ENCODE data around the gene STKLD1. TPM values are rescaled to one million over a fixed set of nuclear protein-coding genes. Genes with fewer than 3 reads are reported as not detected.

The STKLD1 gene
- total RNA-seq, 2 experiments from 2014 or later, result 0.40 to 0.82 TPM

DNA sequence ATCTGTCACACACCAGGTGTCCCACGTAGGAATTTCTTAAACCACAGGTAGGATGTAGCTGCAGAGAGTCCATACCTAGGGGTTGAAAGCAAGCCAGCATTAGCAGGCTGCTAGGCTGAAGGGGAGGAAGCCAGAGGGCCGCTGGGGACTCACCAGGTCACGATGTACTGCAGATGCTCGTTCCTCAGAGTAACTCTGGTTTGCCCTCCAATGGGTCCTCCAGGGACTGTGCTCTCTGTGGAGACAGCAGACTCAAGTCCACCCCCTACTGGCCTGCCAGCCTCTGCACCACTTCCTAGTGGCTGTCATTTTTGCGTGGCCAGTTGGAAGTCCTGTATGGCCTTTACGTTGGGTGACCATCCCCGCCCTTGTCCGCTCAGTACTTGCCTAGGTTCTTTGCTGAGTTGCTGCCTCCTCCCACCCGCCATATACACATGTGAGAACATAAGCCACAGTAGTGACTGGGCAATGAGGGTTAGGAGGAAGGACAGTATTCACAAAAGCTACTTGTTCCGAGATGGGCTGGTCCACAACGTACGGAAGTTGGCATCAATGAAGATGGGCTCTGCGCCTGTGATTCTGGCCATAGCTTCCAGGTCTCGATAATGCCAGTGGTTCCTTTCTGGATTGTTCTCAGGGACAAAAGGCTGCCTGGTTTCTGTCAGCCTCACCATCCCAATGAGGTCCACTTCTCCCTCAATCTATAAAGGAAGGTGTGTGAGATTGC lies 24.1 kb upstream of the STKLD1 start:
- Mint-ChIP-seq H3K27ac (peak overlapping the region; percentile 13), H3K27me3 (no peaks in the 10 kb centered on the region), H3K36me3 (ENCODE audit: low read depth) (peaks cover 56% of the 10 kb centered on the region), H3K4me1 (peaks cover 35% of the 10 kb centered on the region), H3K9me3 (ENCODE audit: low read depth) (no peaks in the 10 kb centered on the region), H3K4me3 (no peak overlapping the region)
- CTCF ChIA-PET, result interaction anchor here (3.2 kb wide), 1 partner anchor 21 kb away, joined by 27 read pairs; no protein-coding TSS in a partner anchor
- ATAC-seq, result peak; percentile 31
- POLR2A ChIA-PET, result interaction anchor here (13.3 kb wide), 1 partner anchor 19 kb away, joined by 287 read pairs; no protein-coding TSS in a partner anchor
- intact Hi-C loops (cut with DNase I, micrococcal nuclease), result loop anchor here in 1 of 2 experiments (10.0 kb wide), 1 partner anchor 713 kb away; the partner anchor contains the start of gene BRD3
- peak; percentile 73 for DNase-seq

DNA sequence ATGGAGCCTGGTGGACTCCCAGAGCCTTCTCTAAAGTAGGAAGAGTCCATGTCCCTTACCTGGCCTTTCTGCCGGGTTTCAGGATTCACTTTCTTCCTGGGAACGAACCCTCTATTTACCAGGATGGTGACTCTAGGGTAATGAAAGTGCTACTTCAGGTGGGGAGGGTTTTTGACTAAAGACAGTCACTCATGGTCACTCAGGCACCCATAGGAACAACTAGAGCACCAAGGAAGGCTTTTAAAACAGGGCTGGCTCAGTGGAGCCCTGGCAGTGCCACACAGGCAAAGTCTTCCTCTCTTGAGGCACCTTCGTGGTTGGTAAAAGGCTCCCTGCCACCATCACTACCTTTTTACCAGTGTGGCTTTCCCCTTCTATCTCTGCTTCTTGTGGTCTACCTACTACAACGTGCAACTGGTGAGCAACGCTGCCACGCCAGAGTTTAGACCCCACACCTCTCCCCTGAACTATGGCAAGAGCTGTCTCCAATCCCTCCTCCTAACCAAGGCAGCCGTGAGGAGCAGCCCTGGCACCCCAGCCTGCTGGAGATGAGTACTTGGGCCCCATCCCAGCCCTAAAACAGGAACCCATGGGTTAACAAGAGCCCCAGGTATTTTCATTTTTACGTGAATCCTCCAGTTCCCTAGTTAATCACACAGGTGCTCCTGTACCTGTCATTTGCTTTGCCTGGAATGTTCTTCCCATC lies 23.4 kb upstream of the STKLD1 start:
- peaks cover 57% of the 10 kb centered on the region for H3K36me3 Mint-ChIP-seq (ENCODE audit: low read depth)
- ChIA-PET CTCF (interaction anchor here (0.7 to 5.4 kb wide), 3 partner anchors 11 to 20 kb away, joined by 3 to 44 read pairs (median 27); no protein-coding TSS in a partner anchor), POLR2A (interaction anchor here (13.3 kb wide), 1 partner anchor 18 kb away, joined by 287 read pairs; no protein-coding TSS in a partner anchor)
- no peak for DNase-seq
- H3K4me1 Mint-ChIP-seq, result peaks cover 41% of the 10 kb centered on the region
- H3K27me3 Mint-ChIP-seq, result no peaks in the 10 kb centered on the region
- H3K27ac Mint-ChIP-seq, result peak overlapping the region; percentile 58
- H3K9me3 Mint-ChIP-seq (ENCODE audit: low read depth), result no peaks in the 10 kb centered on the region
- intact Hi-C loops (cut with DNase I, micrococcal nuclease), result loop anchor here in 1 of 2 experiments (10.0 kb wide), 1 partner anchor 712 kb away; the partner anchor contains the start of gene BRD3
- ATAC-seq, result no peak
- no peak overlapping the region for H3K4me3 Mint-ChIP-seq

DNA sequence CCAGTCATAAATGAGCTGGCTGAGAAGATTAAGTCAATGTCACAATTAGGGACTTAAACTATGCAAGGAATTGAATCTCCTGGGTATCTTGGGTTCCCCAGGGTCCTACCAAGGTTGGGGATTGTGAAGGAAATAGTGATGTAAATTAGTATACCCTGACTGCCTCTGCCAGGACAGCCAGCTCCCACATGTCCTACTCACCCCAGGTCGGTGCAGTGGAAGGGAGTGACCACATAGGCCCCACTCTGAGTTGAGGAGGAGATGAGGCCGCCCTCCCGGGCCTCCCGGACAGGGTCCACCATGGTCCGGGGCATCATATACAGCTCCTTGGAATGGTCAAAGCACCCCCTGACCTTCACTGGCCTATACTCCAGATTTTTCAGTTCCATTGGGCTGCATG lies 22.6 kb upstream of the STKLD1 start:
- H3K9me3 Mint-ChIP-seq (ENCODE audit: low read depth), result no peaks in the 10 kb centered on the region
- POLR2A ChIA-PET, result interaction anchor here (13.3 kb wide), 1 partner anchor 17 kb away, joined by 287 read pairs; no protein-coding TSS in a partner anchor
- no peak for DNase-seq
- H3K27ac Mint-ChIP-seq, result peak overlapping the region; percentile 58
- H3K36me3 Mint-ChIP-seq (ENCODE audit: low read depth), result peaks cover 55% of the 10 kb centered on the region
- H3K27me3 Mint-ChIP-seq, result no peaks in the 10 kb centered on the region
- intact Hi-C loops (cut with DNase I, micrococcal nuclease), result loop anchor here in 1 of 2 experiments (10.0 kb wide), 1 partner anchor 711 kb away; the partner anchor contains the start of gene BRD3
- H3K4me3 Mint-ChIP-seq, result no peak overlapping the region
- H3K4me1 Mint-ChIP-seq, result peaks cover 49% of the 10 kb centered on the region
- ATAC-seq, result no peak
- CTCF ChIA-PET, result interaction anchor here (0.7 to 5.4 kb wide), 2 partner anchors 12 to 19 kb away, joined by 3 to 44 read pairs; no protein-coding TSS in a partner anchor

DNA sequence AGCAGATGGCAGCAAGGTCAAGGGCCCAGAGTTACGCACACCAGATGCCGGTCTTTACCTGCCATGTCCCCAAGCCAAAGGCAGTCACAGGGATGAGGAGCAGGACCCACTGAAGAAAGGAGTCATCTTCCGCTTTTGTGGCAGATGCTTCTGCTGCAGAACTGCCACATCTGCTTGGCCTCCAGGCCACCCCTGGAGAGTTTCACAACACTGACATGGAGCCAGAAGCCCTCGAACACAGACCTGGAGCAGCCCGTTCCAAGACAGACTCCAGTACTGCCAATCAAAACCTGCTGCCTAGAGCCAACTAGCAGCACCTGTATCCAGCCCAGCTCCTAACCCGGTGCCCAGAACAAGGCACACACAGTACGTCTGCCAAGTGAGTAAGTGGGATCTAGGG lies 21.4 kb upstream of the STKLD1 start:
- Mint-ChIP-seq H3K4me3 (peak overlapping the region; percentile 91), H3K36me3 (ENCODE audit: low read depth) (peaks cover 48% of the 10 kb centered on the region), H3K4me1 (peaks cover 49% of the 10 kb centered on the region), H3K27ac (no peak overlapping the region), H3K27me3 (no peaks in the 10 kb centered on the region), H3K9me3 (ENCODE audit: low read depth) (no peaks in the 10 kb centered on the region)
- DNase-seq (no peak), ATAC-seq (no peak)
- intact Hi-C loops (cut with DNase I, micrococcal nuclease), result loop anchor here in 1 of 2 experiments (5.0 to 10.0 kb wide), 2 partner anchors 48 to 710 kb away; partner anchors contain the start of gene BRD3
- ChIA-PET POLR2A (interaction anchor here (13.3 kb wide), 1 partner anchor 16 kb away, joined by 287 read pairs; no protein-coding TSS in a partner anchor), CTCF (interaction anchor here (0.6 to 5.4 kb wide), 4 partner anchors 13 to 102 kb away, joined by 3 to 44 read pairs (median 3); no protein-coding TSS in a partner anchor)

DNA sequence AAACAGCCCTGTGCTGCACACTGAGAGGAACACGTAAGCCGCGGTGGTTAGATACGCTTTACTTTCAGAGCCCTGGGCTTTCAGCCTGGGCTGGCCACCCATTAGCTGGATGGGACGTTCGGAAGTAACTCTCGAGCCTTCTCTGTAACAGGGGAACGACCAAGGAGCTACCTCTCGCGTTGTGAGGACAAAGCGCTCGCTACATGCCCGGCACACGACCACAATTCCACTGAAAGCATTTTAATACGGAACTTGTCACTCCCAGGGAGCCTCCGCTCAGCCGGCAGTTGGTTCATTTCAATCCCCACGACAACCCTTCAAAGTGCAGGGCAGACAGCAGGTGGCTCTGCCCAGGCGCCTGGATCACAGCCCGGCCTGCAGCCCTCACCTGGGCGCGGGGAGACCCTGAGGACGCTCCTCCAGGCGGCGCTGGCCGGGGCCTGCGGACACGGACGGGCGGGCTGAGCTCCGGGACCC lies 20.2 kb upstream of the STKLD1 start:
- ChIA-PET POLR2A (interaction anchor here (0.9 to 13.3 kb wide), 2 partner anchors 8 to 15 kb away, joined by 4 to 287 read pairs; no protein-coding TSS in a partner anchor), CTCF (interaction anchor here (0.8 to 5.4 kb wide), 5 partner anchors 16 to 170 kb away, joined by 3 to 44 read pairs (median 3); no protein-coding TSS in a partner anchor)
- Mint-ChIP-seq H3K9me3 (ENCODE audit: low read depth) (no peaks in the 10 kb centered on the region), H3K27ac (peak overlapping the region; percentile 85), H3K4me1 (peaks cover 48% of the 10 kb centered on the region), H3K36me3 (ENCODE audit: low read depth) (peaks cover 41% of the 10 kb centered on the region), H3K27me3 (no peaks in the 10 kb centered on the region), H3K4me3 (peak overlapping the region; percentile 91)
- DNase-seq (peak; percentile 40), ATAC-seq (peak; percentile 23)
- intact Hi-C loops (cut with DNase I, micrococcal nuclease), result loop anchor here (1.0 to 10.0 kb wide), 9 partner anchors 8 to 709 kb away; partner anchors contain the start of genes MED22 (in 2 of the 2), RPL7A (in 2 of the 2), BRD3 (in 1 of the 2) and CACFD1 (in 1 of the 2)

DNA sequence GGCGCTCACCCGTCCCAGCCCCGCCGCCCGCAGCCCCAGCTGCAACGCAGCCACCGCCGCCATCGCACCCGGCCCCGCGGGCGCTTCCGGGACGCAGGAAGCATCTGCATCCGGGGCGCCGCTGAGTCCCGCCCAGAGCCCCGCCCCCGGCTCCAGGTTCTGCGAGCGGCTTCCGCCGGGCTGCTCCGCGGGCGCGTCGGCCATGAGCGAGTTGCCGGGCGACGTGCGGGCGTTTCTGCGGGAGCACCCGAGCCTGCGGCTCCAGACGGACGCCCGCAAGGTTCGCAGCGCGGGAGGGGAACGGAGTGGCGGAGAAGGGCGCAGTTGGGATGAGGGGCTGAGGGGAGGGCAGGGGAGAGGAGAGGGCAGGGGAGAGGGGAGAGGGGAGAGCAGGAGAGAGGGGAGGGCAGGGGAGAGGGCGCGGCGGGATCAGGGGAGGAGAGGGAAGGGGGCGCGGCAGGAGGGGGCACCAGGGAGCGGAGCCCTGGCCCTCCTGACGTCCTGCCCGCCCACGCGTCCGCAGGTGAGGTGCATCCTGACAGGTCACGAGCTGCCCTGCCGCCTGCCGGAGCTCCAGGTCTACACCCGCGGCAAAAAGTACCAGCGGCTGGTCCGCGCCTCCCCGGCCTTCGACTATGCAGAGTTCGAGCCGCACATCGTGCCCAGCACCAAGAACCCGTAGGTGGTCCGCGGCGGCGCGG lies 19.6 kb upstream of the STKLD1 start, which contains the start of the genes SURF1 and SURF2:
TSS of gene SURF1 (minus strand) at position 97 of the 701 bp plus-strand sequence. CDS start at position 63, 34 bp downstream.
TSS of gene SURF2 (plus strand) at position 160 of the 701 bp plus-strand sequence. CDS start at position 203, 43 bp downstream.
- POLR2A ChIA-PET, result interaction anchor here (0.6 to 13.3 kb wide), 3 partner anchors 9 to 58 kb away, joined by 3 to 287 read pairs (median 12); partner anchors contain the start of genes MED22 and RPL7A
- H3K9me3 Mint-ChIP-seq (ENCODE audit: low read depth), result no peaks in the 10 kb centered on the region
- H3K27ac Mint-ChIP-seq, result peak within 1 kb of the TSS; percentile 85
- DNase-seq (peak; percentile 96), ATAC-seq (peak; percentile 84)
- H3K36me3 Mint-ChIP-seq (ENCODE audit: low read depth), result peaks cover 40% of the 10 kb centered on the region
- peak within 1 kb of the TSS; percentile 91 for H3K4me3 Mint-ChIP-seq
- H3K27me3 Mint-ChIP-seq, result no peaks in the 10 kb centered on the region
- peaks cover 52% of the 10 kb centered on the region for H3K4me1 Mint-ChIP-seq
- CTCF ChIA-PET, result interaction anchor here (0.6 to 5.4 kb wide), 4 partner anchors 9 to 170 kb away, joined by 3 to 44 read pairs (median 4); partner anchors contain the start of genes MED22 and RPL7A
- intact Hi-C loops (cut with DNase I, micrococcal nuclease), result loop anchor here (1.0 to 10.0 kb wide), 9 partner anchors 8 to 708 kb away; partner anchors contain the start of genes MED22 (in 2 of the 2), RPL7A (in 2 of the 2), BRD3 (in 1 of the 2) and CACFD1 (in 1 of the 2)

DNA sequence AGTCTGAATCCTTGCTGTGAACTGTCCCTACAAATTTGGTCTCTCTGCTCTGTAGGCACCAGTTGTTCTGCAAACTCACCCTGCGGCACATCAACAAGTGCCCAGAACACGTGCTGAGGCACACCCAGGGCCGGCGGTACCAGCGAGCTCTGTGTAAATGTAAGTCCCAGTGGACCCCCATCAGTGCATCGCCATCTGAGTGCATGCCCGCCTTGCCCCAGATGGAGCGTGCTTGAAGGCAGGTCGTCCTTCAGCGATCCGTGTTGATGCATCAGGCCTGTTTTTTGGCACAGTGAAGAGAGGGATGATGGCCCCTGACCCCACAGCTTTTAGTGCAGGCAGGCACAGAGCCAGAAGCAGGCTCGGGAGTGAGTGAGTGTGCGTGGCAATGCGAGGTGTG lies 18.5 kb upstream of the STKLD1 start:
- ATAC-seq (no peak), DNase-seq (no peak)
- Mint-ChIP-seq H3K4me3 (peak overlapping the region; percentile 91), H3K27me3 (no peaks in the 10 kb centered on the region), H3K27ac (peak overlapping the region; percentile 59), H3K9me3 (ENCODE audit: low read depth) (no peaks in the 10 kb centered on the region), H3K4me1 (peaks cover 59% of the 10 kb centered on the region), H3K36me3 (ENCODE audit: low read depth) (peaks cover 38% of the 10 kb centered on the region)
- ChIA-PET POLR2A (interaction anchor here (1.4 to 13.3 kb wide), 2 partner anchors 10 to 13 kb away, joined by 12 to 287 read pairs; partner anchors contain the start of genes MED22 and RPL7A), CTCF (interaction anchor here (0.6 to 5.4 kb wide), 3 partner anchors 15 to 1401 kb away, joined by 3 to 44 read pairs (median 3); no protein-coding TSS in a partner anchor)
- intact Hi-C loops (cut with DNase I, micrococcal nuclease), result loop anchor here (2.0 to 10.0 kb wide), 3 partner anchors 45 to 707 kb away; partner anchors contain the start of genes BRD3 (in 1 of the 2) and REXO4 (in 1 of the 2)

DNA sequence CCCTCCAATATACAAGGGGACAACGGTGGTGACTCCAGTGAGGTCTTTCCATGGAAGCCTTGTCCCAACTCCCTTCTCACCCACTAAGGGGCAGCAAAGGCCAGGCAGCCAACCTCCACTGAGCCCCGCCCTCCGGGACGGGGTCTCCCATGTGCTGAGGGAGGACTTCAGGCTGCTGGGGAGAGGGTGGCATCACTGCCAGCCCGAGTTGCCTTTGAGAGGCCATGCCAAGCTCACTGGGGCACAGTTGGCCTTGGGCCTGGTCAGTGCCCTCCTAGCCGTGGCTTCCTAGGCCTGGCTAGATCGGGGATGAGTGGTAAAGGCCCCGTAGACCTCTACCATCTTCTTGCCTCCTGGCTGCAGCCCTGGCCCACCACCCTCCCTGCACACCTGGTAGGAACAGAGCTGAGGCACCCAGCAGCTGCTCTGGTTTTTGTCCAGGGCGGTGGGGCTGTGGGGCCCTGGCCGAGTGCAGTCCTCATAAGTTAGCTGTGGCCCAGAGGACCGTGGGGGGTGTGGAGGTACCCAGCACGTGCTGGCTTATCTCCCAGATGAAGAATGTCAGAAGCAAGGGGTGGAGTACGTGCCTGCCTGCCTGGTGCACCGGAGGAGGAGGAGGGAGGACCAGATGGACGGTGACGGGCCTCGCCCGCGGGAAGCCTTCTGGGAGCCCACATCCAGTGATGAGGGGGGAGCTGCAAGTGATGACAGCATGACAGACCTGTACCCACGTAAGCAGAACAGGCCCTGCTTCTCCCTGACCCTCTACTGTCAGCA lies 16.6 kb upstream of the STKLD1 start:
- H3K4me3 Mint-ChIP-seq, result peak overlapping the region; percentile 2
- intact Hi-C loops (cut with DNase I, micrococcal nuclease), result loop anchor here (1.0 to 10.0 kb wide), 3 partner anchors 43 to 705 kb away; partner anchors contain the start of gene BRD3 (in 1 of the 2)
- H3K27me3 Mint-ChIP-seq, result no peaks in the 10 kb centered on the region
- DNase-seq, result peak; percentile 67
- H3K4me1 Mint-ChIP-seq, result peaks cover 58% of the 10 kb centered on the region
- H3K9me3 Mint-ChIP-seq (ENCODE audit: low read depth), result no peaks in the 10 kb centered on the region
- peak overlapping the region; percentile 66 for H3K27ac Mint-ChIP-seq
- CTCF ChIA-PET, result interaction anchor here (0.9 kb wide), 1 partner anchor 12 kb away, joined by 3 read pairs; no protein-coding TSS in a partner anchor
- ATAC-seq, result peak; percentile 27
- POLR2A ChIA-PET, result interaction anchor here (0.7 to 2.5 kb wide), 2 partner anchors 12 kb away, joined by 4 to 32 read pairs; partner anchors contain the start of genes MED22 and RPL7A
- peaks cover 52% of the 10 kb centered on the region for H3K36me3 Mint-ChIP-seq (ENCODE audit: low read depth)

Data from activated CD4-positive, alpha-beta T cell treated with anti-CD3 and anti-CD28 coated beads for 36 hours (primary cell).